ENCODE measurements around the gene ELP2. TPM values are rescaled to one million over a fixed set of nuclear protein-coding genes. Genes with fewer than 3 reads are reported as not detected.

Gene ELP2
- total and polyA plus RNA-seq, 4 donors, result 27.3 to 78.1 (median 50.9) TPM

DNA sequence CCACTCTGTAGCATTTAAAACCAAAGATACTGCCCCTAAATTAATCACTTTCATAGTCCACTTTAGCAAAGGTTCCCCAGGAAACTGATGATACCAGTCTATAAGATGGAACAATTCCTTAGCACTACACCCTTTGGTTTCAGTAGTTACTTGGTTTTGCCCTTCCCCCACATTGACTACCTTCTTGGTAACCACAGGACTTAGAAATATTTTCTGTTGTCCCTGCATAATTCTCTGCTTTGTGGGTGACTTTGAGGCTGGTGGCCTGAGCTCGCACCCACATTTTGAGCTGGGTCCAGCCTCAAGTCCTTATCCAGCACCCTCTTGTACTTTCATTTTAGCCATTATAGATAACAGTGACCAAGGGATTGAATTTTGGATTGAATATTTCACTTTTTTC is 23.1 kb downstream of the ELP2 start:
- Histone ChIP-seq H3K27me3 (ENCODE audit: control insufficient read depth in 4 of 4, insufficient read depth in 4 of 4, low read length in 3 of 4) (no peaks in the 10 kb centered on the region), H3K9me3 (ENCODE audit: control insufficient read depth in 4 of 4, low read length in 3 of 4) (no peaks in the 10 kb centered on the region), H3K27ac (ENCODE audit: low read depth in 1 of 2, low read length in 2 of 2) (peak overlapping the region; percentile 61 to 72), H3K36me3 (ENCODE audit: control insufficient read depth in 4 of 4, insufficient read depth in 3 of 4, low read depth in 1 of 4, low read length in 3 of 4) (peaks cover 6 to 38% (median 20%) of the 10 kb centered on the region in 4 donors), H3K4me1 (ENCODE audit: control insufficient read depth in 4 of 4, insufficient read depth in 4 of 4, low read length in 3 of 4) (peaks cover 8 to 26% (median 17%) of the 10 kb centered on the region in 4 donors), H3K9ac (ENCODE audit: low read depth in 1 of 2, low read length in 2 of 2) (no peak overlapping the region), H3K4me3 (ENCODE audit: low read depth in 1 of 3, low read length in 3 of 3) (no peak overlapping the region)
- DNase-seq (ENCODE audit: low spot score), result no peak
- no peak for TF ChIP-seq FOXA1 (IDR thresholded peaks at IDR 0.05)
- TF ChIP-seq, protein P1, sequence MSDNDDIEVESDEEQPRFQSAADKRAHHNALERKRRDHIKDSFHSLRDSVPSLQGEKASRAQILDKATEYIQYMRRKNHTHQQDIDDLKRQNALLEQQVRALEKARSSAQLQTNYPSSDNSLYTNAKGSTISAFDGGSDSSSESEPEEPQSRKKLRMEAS (IDR thresholded peaks at IDR 0.05), result no peak
- no peak for TF ChIP-seq HNF4G (IDR thresholded peaks at IDR 0.05)
- TF ChIP-seq RAD21 (IDR thresholded peaks at IDR 0.05), result no peak
- TF ChIP-seq, protein P2, sequence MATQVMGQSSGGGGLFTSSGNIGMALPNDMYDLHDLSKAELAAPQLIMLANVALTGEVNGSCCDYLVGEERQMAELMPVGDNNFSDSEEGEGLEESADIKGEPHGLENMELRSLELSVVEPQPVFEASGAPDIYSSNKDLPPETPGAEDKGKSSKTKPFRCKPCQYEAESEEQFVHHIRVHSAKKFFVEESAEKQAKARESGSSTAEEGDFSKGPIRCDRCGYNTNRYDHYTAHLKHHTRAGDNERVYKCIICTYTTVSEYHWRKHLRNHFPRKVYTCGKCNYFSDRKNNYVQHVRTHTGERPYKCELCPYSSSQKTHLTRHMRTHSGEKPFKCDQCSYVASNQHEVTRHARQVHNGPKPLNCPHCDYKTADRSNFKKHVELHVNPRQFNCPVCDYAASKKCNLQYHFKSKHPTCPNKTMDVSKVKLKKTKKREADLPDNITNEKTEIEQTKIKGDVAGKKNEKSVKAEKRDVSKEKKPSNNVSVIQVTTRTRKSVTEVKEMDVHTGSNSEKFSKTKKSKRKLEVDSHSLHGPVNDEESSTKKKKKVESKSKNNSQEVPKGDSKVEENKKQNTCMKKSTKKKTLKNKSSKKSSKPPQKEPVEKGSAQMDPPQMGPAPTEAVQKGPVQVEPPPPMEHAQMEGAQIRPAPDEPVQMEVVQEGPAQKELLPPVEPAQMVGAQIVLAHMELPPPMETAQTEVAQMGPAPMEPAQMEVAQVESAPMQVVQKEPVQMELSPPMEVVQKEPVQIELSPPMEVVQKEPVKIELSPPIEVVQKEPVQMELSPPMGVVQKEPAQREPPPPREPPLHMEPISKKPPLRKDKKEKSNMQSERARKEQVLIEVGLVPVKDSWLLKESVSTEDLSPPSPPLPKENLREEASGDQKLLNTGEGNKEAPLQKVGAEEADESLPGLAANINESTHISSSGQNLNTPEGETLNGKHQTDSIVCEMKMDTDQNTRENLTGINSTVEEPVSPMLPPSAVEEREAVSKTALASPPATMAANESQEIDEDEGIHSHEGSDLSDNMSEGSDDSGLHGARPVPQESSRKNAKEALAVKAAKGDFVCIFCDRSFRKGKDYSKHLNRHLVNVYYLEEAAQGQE (IDR thresholded peaks at IDR 0.05), result no peak
- TF ChIP-seq GABPA (IDR thresholded peaks at IDR 0.05 in 1 of 2, conservative IDR thresholded peaks at IDR 0.05 in 1 of 2), result no peak
- TF ChIP-seq, protein P3, sequence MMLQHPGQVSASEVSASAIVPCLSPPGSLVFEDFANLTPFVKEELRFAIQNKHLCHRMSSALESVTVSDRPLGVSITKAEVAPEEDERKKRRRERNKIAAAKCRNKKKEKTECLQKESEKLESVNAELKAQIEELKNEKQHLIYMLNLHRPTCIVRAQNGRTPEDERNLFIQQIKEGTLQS (IDR thresholded peaks at IDR 0.05), result no peak
- no peak for TF ChIP-seq NR2F2 (IDR thresholded peaks at IDR 0.05)
- TF ChIP-seq, protein P4, sequence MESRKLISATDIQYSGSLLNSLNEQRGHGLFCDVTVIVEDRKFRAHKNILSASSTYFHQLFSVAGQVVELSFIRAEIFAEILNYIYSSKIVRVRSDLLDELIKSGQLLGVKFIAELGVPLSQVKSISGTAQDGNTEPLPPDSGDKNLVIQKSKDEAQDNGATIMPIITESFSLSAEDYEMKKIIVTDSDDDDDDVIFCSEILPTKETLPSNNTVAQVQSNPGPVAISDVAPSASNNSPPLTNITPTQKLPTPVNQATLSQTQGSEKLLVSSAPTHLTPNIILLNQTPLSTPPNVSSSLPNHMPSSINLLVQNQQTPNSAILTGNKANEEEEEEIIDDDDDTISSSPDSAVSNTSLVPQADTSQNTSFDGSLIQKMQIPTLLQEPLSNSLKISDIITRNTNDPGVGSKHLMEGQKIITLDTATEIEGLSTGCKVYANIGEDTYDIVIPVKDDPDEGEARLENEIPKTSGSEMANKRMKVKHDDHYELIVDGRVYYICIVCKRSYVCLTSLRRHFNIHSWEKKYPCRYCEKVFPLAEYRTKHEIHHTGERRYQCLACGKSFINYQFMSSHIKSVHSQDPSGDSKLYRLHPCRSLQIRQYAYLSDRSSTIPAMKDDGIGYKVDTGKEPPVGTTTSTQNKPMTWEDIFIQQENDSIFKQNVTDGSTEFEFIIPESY (IDR thresholded peaks at IDR 0.05), result no peak
- TF ChIP-seq EGR1 (IDR thresholded peaks at IDR 0.05; ENCODE audit: low read depth in 2 of 2), result no peak
- TF ChIP-seq HNF4A (conservative IDR thresholded peaks at IDR 0.05), result no peak
- TF ChIP-seq, protein P5, sequence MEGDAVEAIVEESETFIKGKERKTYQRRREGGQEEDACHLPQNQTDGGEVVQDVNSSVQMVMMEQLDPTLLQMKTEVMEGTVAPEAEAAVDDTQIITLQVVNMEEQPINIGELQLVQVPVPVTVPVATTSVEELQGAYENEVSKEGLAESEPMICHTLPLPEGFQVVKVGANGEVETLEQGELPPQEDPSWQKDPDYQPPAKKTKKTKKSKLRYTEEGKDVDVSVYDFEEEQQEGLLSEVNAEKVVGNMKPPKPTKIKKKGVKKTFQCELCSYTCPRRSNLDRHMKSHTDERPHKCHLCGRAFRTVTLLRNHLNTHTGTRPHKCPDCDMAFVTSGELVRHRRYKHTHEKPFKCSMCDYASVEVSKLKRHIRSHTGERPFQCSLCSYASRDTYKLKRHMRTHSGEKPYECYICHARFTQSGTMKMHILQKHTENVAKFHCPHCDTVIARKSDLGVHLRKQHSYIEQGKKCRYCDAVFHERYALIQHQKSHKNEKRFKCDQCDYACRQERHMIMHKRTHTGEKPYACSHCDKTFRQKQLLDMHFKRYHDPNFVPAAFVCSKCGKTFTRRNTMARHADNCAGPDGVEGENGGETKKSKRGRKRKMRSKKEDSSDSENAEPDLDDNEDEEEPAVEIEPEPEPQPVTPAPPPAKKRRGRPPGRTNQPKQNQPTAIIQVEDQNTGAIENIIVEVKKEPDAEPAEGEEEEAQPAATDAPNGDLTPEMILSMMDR (IDR thresholded peaks at IDR 0.05; ENCODE audit: low read depth, low read length, missing input control), result no peak
- TF ChIP-seq TAF1 (conservative IDR thresholded peaks at IDR 0.05), result no peak
- 96% methylated on average over 1 of the region's 1 CpG for WGBS

DNA sequence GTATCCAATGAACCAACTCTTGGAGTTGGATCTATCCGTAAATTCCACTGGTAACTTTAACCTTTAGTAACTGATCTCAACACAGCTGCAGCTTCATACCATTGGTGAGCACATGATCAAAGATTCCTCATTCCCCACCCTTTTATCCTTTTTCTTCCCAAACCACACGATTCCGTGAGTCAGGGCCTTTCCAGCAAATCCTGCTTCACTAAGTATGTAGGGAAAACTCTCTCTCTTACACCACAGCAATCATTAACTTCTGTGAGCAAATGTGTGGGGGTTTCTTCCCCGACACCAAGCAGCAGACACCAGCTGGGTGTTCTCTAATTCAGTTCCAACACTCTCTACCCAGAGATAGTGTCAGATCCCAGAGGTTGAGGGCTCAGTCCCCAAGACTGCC is 23.5 kb downstream of the ELP2 start:
- TF ChIP-seq, protein P2 (IDR thresholded peaks at IDR 0.05), result peak; percentile 58
- no peak for TF ChIP-seq HNF4G (IDR thresholded peaks at IDR 0.05)
- TF ChIP-seq JUND (IDR thresholded peaks at IDR 0.05), result peak in 1 of 2 donors; percentile 24
- peak; percentile 49 to 58 for TF ChIP-seq RXRA (IDR thresholded peaks at IDR 0.05)
- peak; percentile 28 to 39 for TF ChIP-seq RAD21 (IDR thresholded peaks at IDR 0.05)
- no peak for TF ChIP-seq YY1 (IDR thresholded peaks at IDR 0.05)
- peak; percentile 42 to 47 for TF ChIP-seq HNF4A (conservative IDR thresholded peaks at IDR 0.05)
- TF ChIP-seq TAF1 (conservative IDR thresholded peaks at IDR 0.05), result peak; percentile 64
- Histone ChIP-seq H3K9ac (ENCODE audit: low read depth in 1 of 2, low read length in 2 of 2) (peak overlapping the region in 1 of 2 donors; percentile 5), H3K36me3 (ENCODE audit: control insufficient read depth in 4 of 4, insufficient read depth in 3 of 4, low read depth in 1 of 4, low read length in 3 of 4) (peaks cover 5 to 37% (median 19%) of the 10 kb centered on the region in 4 donors), H3K4me1 (ENCODE audit: control insufficient read depth in 4 of 4, insufficient read depth in 4 of 4, low read length in 3 of 4) (peaks cover 8 to 30% (median 18%) of the 10 kb centered on the region in 4 donors), H3K27ac (ENCODE audit: low read depth in 1 of 2, low read length in 2 of 2) (peak overlapping the region; percentile 61 to 72), H3K9me3 (ENCODE audit: control insufficient read depth in 4 of 4, low read length in 3 of 4) (no peaks in the 10 kb centered on the region), H3K4me3 (ENCODE audit: low read depth in 1 of 3, low read length in 3 of 3) (no peak overlapping the region), H3K27me3 (ENCODE audit: control insufficient read depth in 4 of 4, insufficient read depth in 4 of 4, low read length in 3 of 4) (no peaks in the 10 kb centered on the region)
- no peak for DNase-seq (ENCODE audit: low spot score)
- WGBS, result 38% methylated on average over 4 of the region's 4 CpGs

Data from liver (tissue), 9 donors.